ENCODE results near the gene SUSD4.
"Not testable (repeated sequence)": the region's sequence is repeated elsewhere in the genome, so short reads cannot be mapped to it uniquely, and the experiment has no call there.

SUSD4 gene

GRCh38 chr1:223363856-223364684 is at the start of gene SUSD4:
Gene SUSD4 (minus strand): TSS chr1:223364176. CDS start chr1:223363425, 751 bp downstream.
- DNase-seq (ENCODE audit: low read depth), result peak; percentile 27

GRCh38 chr1:223413216-223413615 is 49.2 kb upstream of the SUSD4 start:
- no peak for DNase-seq (ENCODE audit: low read depth)

GRCh38 chr1:223411710-223412109 is 47.7 kb upstream of the SUSD4 start:
- no peak for DNase-seq (ENCODE audit: low read depth)

- no peak for DNase-seq (ENCODE audit: low read depth)
Measured at GRCh38 chr1:223411309-223411708, 47.3 kb upstream of the SUSD4 start.

GRCh38 chr1:223410036-223410435 is 46.1 kb upstream of the SUSD4 start:
- no peak for DNase-seq (ENCODE audit: low read depth)

- DNase-seq (ENCODE audit: low read depth), result no peak
Measured at GRCh38 chr1:223405507-223405906, 41.5 kb upstream of the SUSD4 start.

- no peak for DNase-seq (ENCODE audit: low read depth)
Measured at GRCh38 chr1:223403184-223403815, 39.3 kb upstream of the SUSD4 start.

GRCh38 chr1:223402790-223403142 is 38.8 kb upstream of the SUSD4 start:
- no peak for DNase-seq (ENCODE audit: low read depth)

GRCh38 chr1:223401873-223402789 is 38.2 kb upstream of the SUSD4 start:
- DNase-seq (ENCODE audit: low read depth), result no peak

GRCh38 chr1:223399393-223399792 is 35.4 kb upstream of the SUSD4 start:
- not testable (repeated sequence) for DNase-seq (ENCODE audit: low read depth)

GRCh38 chr1:223394706-223395105 is 30.7 kb upstream of the SUSD4 start:
- no peak for DNase-seq (ENCODE audit: low read depth)

- no peak for DNase-seq (ENCODE audit: low read depth)
Measured at GRCh38 chr1:223394242-223394641, 30.3 kb upstream of the SUSD4 start.

GRCh38 chr1:223393275-223394214 is 29.6 kb upstream of the SUSD4 start, which contains the start of gene CCDC185:
Gene CCDC185 (plus strand): TSS chr1:223393415. CDS start chr1:223393476, 61 bp downstream.
- DNase-seq (ENCODE audit: low read depth), result no peak

GRCh38 chr1:223390618-223391017 is 26.6 kb upstream of the SUSD4 start:
- no peak for DNase-seq (ENCODE audit: low read depth)

GRCh38 chr1:223386013-223386412 is 22.0 kb upstream of the SUSD4 start:
- DNase-seq (ENCODE audit: low read depth), result no peak

- no peak for DNase-seq (ENCODE audit: low read depth)
Measured at GRCh38 chr1:223378754-223379153, 14.8 kb upstream of the SUSD4 start.

GRCh38 chr1:223374064-223374610 is 10.2 kb upstream of the SUSD4 start:
- DNase-seq (ENCODE audit: low read depth), result no peak

- no peak for DNase-seq (ENCODE audit: low read depth)
Measured at GRCh38 chr1:223364685-223365382, 858 bp upstream of the SUSD4 start.

- no peak for DNase-seq (ENCODE audit: low read depth)
Measured at GRCh38 chr1:223363057-223363855, 720 bp downstream of the SUSD4 start.

All from activated gamma-delta T cell treated with anti-CD3 and anti-CD28 coated beads, Interleukin-2, amount 50 U/mL, for 16 hours (primary cell).